Liver (tissue), 9 donors: ENCODE measurements around the gene FBXO22. TPM values are rescaled to one million over a fixed set of nuclear protein-coding genes. Genes with fewer than 3 reads are reported as not detected.

ENCODE experiments used
- DNase-seq: peaks from one replicate; pipeline ENCODE4 v3.0.0-alpha.2; 2017; ENCODE audit warnings: low spot score
- H3K27ac ChIP-seq, 2 donors: one replicate each; pipeline ENCODE4 v1.7.0; 2013; ENCODE audit warnings: inconsistent platforms in 2 of 2, low read length in 2 of 2, control low read depth in 1 of 2, low read depth in 1 of 2, mild to moderate bottlenecking in 1 of 2
- H3K27me3 ChIP-seq, 4 donors: one replicate each; pipeline versions ENCODE4 v1.6.1 to v1.7.0; 2013; ENCODE audit warnings: low read length in 3 of 4, inconsistent platforms in 1 of 4, mild to moderate bottlenecking in 1 of 4, moderate library complexity in 1 of 4; ENCODE audit not compliant: control insufficient read depth in 4 of 4, insufficient read depth in 4 of 4
- H3K36me3 ChIP-seq, 4 donors: one replicate each; pipeline versions ENCODE4 v1.6.1 to v1.7.0; 2013; ENCODE audit warnings: low read length in 3 of 4, mild to moderate bottlenecking in 3 of 4, low read depth in 1 of 4, moderate library complexity in 1 of 4; ENCODE audit not compliant: control insufficient read depth in 4 of 4, insufficient read depth in 3 of 4
- H3K4me1 ChIP-seq, 4 donors: one replicate each; pipeline versions ENCODE4 v1.6.1 to v1.7.0; 2013; ENCODE audit warnings: low read length in 3 of 4, mild to moderate bottlenecking in 3 of 4, moderate library complexity in 1 of 4; ENCODE audit not compliant: control insufficient read depth in 4 of 4, insufficient read depth in 4 of 4
- H3K4me3 ChIP-seq, 3 donors: one replicate each; pipeline versions ENCODE4 v1.6.1 to v1.7.0; 2013; ENCODE audit warnings: low read length in 3 of 3, control low read depth in 1 of 3, low read depth in 1 of 3, mild to moderate bottlenecking in 1 of 3
- H3K9ac ChIP-seq, 2 donors: one replicate each; pipeline ENCODE4 v1.7.0; 2013; ENCODE audit warnings: low read length in 2 of 2, mild to moderate bottlenecking in 2 of 2, moderate library complexity in 2 of 2, control low read depth in 1 of 2, low read depth in 1 of 2
- H3K9me3 ChIP-seq, 4 donors: one replicate each; pipeline versions ENCODE4 v1.6.1 to v1.7.0; 2013; ENCODE audit warnings: low read length in 3 of 4; ENCODE audit not compliant: control insufficient read depth in 4 of 4
- ATF3 ChIP-seq: IDR thresholded peaks from 2 replicates; pipeline ENCODE4 v1.6.1; 2016; ENCODE audit warnings: antibody characterized with exemption
- EGR1 ChIP-seq, 2 donors: IDR thresholded peaks; 2 replicates each; pipeline ENCODE4 v1.6.1; 2016 to 2018; ENCODE audit warnings: antibody characterized with exemption in 2 of 2, low read depth in 2 of 2
- FOXA1 ChIP-seq: IDR thresholded peaks from 2 replicates; pipeline ENCODE4 v1.6.1; 2016; ENCODE audit warnings: antibody characterized with exemption
- FOXA2 ChIP-seq: IDR thresholded peaks from 2 replicates; pipeline ENCODE4 v1.6.1; 2016; ENCODE audit warnings: antibody characterized with exemption
- HNF4A ChIP-seq, 2 donors: conservative IDR thresholded peaks; 2 replicates each; pipeline ENCODE4 v1.6.1; 2016; ENCODE audit warnings: antibody characterized with exemption in 2 of 2, mild to moderate bottlenecking in 2 of 2
- HNF4G ChIP-seq: IDR thresholded peaks from 2 replicates; pipeline ENCODE4 v1.6.1; 2016; ENCODE audit warnings: antibody characterized with exemption
- JUND ChIP-seq, 2 donors: IDR thresholded peaks; 2 replicates each; pipeline ENCODE4 v1.6.1; 2016; ENCODE audit warnings: antibody characterized with exemption in 2 of 2
- NR2F2 ChIP-seq: IDR thresholded peaks from 2 replicates; pipeline ENCODE4 v1.6.1; 2016; ENCODE audit warnings: antibody characterized with exemption
- RAD21 ChIP-seq, 2 donors: IDR thresholded peaks; 2 replicates each; pipeline ENCODE4 v1.6.1; 2016; ENCODE audit warnings: antibody characterized with exemption in 2 of 2, mild to moderate bottlenecking in 2 of 2
- RXRA ChIP-seq, 2 donors: IDR thresholded peaks; 2 replicates each; pipeline ENCODE4 v1.6.1; 2017 to 2018; ENCODE audit warnings: antibody characterized with exemption in 2 of 2, mild to moderate bottlenecking in 1 of 2
- SP1 ChIP-seq: IDR thresholded peaks from 2 replicates; pipeline ENCODE4 v1.6.1; 2018; ENCODE audit warnings: antibody characterized with exemption, mild to moderate bottlenecking
- TAF1 ChIP-seq: conservative IDR thresholded peaks from 2 replicates; pipeline ENCODE4 v1.6.1; 2016; ENCODE audit warnings: antibody characterized with exemption, mild to moderate bottlenecking
- YY1 ChIP-seq: IDR thresholded peaks from 2 replicates; pipeline ENCODE4 v1.6.1; 2016; ENCODE audit warnings: antibody characterized with exemption, mild to moderate bottlenecking
- WGBS: extraction: QIAGEN DNeasy Blood & Tissue Kit; methylation state at CpG from one replicate; pipeline ENCODE4 v1.1.7; 2013; 5-methylcytosine and 5-hydroxymethylcytosine counted together
- polyA plus RNA-seq, 2 donors: library from polyadenylated mRNA; stranded (reverse) in 1 of 2; unstranded in 1 of 2; fragments of 200-250 nt in 1 of 2; fragments of >200 nt in 1 of 2; fragmentation: Nextera tagmentation in 1 of 2; extraction: Ambion mirVana in 1 of 2; gene quantifications; one replicate each; pipeline versions ENCODE4 v1.2.1 to v1.2.3, GENCODE V29; 2013 to 2015
- total RNA-seq, 2 donors: library from RNA; depleted of rRNA; stranded (reverse); fragments of >200 nt; gene quantifications; one replicate each; pipeline ENCODE4 v1.2.3, GENCODE V29; 2014
- TF ChIP-seq, protein P1 (sequence below): IDR thresholded peaks from 2 replicates; pipeline ENCODE4 v1.6.1; 2016; ENCODE audit warnings: antibody characterized with exemption
- TF ChIP-seq, protein P2 (sequence below): fragments of 150-350 bp; IDR thresholded peaks from 2 replicates; pipeline ENCODE4 v1.5.1; 2017; ENCODE audit warnings: improper control_type of control experiment, low read depth, low read length; ENCODE audit not compliant: missing input control
- TF ChIP-seq, protein P3 (sequence below): IDR thresholded peaks from 2 replicates; pipeline ENCODE4 v1.6.1; 2016; ENCODE audit warnings: antibody characterized with exemption
- donor health status: healthy.
- donor health status: healthy.
- donor health status: healthy.
- donor health status: healthy.
- donor health status: healthy.

The FBXO22 gene
- total and polyA plus RNA-seq, 4 donors = 16.8 to 40.8 (median 31.8) TPM

DNA sequence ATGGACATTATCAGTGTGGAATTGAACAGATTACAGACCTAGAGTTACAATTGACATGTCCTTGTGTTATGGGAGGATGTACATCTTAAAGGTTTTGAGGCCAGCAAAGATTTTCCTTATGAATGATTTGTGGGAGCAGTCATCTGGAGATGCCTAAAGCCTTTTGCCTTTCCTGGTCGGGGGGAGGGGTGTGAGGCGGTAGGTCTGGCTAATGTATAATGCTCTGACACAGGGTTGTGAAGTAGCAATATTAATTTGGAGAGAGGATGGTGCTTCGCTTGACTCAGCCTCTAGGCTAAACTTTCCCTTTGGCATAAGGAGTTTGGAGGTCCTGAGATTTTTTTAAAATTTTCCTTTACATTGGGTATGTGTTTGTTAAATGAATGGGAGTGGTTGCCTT is 23.3 kb downstream of the FBXO22 start:
- no peak overlapping the region for H3K4me3 ChIP-seq
- H3K9ac ChIP-seq = no peak overlapping the region
- WGBS = 94% methylated on average over 3 of the region's 3 CpGs
- H3K27me3 ChIP-seq = no peaks in the 10 kb centered on the region
- H3K27ac ChIP-seq = no peak overlapping the region
- TF ChIP-seq ATF3 (no peak), TAF1 (no peak), JUND (IDR thresholded peaks at IDR 0.05) (no peak), SP1 (no peak), HNF4G (no peak), RXRA (IDR thresholded peaks at IDR 0.05) (no peak), EGR1 (IDR thresholded peaks at IDR 0.05; ENCODE audit: low read depth in 2 of 2) (no peak), YY1 (no peak), NR2F2 (no peak)
- TF ChIP-seq, protein P1, sequence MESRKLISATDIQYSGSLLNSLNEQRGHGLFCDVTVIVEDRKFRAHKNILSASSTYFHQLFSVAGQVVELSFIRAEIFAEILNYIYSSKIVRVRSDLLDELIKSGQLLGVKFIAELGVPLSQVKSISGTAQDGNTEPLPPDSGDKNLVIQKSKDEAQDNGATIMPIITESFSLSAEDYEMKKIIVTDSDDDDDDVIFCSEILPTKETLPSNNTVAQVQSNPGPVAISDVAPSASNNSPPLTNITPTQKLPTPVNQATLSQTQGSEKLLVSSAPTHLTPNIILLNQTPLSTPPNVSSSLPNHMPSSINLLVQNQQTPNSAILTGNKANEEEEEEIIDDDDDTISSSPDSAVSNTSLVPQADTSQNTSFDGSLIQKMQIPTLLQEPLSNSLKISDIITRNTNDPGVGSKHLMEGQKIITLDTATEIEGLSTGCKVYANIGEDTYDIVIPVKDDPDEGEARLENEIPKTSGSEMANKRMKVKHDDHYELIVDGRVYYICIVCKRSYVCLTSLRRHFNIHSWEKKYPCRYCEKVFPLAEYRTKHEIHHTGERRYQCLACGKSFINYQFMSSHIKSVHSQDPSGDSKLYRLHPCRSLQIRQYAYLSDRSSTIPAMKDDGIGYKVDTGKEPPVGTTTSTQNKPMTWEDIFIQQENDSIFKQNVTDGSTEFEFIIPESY = no peak
- TF ChIP-seq, protein P2, sequence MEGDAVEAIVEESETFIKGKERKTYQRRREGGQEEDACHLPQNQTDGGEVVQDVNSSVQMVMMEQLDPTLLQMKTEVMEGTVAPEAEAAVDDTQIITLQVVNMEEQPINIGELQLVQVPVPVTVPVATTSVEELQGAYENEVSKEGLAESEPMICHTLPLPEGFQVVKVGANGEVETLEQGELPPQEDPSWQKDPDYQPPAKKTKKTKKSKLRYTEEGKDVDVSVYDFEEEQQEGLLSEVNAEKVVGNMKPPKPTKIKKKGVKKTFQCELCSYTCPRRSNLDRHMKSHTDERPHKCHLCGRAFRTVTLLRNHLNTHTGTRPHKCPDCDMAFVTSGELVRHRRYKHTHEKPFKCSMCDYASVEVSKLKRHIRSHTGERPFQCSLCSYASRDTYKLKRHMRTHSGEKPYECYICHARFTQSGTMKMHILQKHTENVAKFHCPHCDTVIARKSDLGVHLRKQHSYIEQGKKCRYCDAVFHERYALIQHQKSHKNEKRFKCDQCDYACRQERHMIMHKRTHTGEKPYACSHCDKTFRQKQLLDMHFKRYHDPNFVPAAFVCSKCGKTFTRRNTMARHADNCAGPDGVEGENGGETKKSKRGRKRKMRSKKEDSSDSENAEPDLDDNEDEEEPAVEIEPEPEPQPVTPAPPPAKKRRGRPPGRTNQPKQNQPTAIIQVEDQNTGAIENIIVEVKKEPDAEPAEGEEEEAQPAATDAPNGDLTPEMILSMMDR = no peak
- TF ChIP-seq, protein P3, sequence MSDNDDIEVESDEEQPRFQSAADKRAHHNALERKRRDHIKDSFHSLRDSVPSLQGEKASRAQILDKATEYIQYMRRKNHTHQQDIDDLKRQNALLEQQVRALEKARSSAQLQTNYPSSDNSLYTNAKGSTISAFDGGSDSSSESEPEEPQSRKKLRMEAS = no peak
- H3K36me3 ChIP-seq = peaks cover 0 to 14% (median 8%) of the 10 kb centered on the region in 4 donors
- no peak for DNase-seq
- no peaks in the 10 kb centered on the region for H3K9me3 ChIP-seq
- peaks cover 0 to 9% (median 6%) of the 10 kb centered on the region in 4 donors for H3K4me1 ChIP-seq

DNA sequence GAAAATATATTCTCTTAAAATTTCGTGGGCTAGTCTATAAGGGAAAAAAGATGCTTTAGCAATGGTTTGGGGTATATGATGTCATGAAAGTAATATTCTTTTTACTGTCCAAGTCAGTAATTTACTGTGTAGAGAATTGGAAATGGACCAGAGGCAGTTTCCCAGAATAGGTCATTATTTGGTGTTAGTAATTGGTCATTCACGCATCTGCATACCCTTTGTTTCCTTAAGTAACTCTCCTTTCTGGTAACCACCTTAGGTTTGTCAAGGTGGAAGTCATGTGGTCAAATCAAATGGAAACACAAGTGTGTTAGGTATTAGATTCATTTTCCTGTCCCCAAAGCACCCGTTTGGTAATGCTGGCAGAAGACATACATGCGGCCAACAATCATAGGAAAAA is 23.9 kb downstream of the FBXO22 start:
- WGBS = 97% methylated on average over 4 of the region's 4 CpGs
- H3K4me1 ChIP-seq = peaks cover 0 to 3% (median 2%) of the 10 kb centered on the region in 4 donors
- DNase-seq = no peak
- H3K4me3 ChIP-seq = no peak overlapping the region
- no peaks in the 10 kb centered on the region for H3K9me3 ChIP-seq
- peaks cover 0 to 18% (median 10%) of the 10 kb centered on the region in 4 donors for H3K36me3 ChIP-seq
- no peak for TF ChIP-seq SP1
- TF ChIP-seq TAF1 = no peak
- TF ChIP-seq FOXA1 = no peak
- TF ChIP-seq FOXA2 = no peak
- no peak for TF ChIP-seq HNF4G
- TF ChIP-seq, protein P2 = no peak
- TF ChIP-seq, protein P3 = no peak
- TF ChIP-seq RAD21 (IDR thresholded peaks at IDR 0.05) = no peak
- TF ChIP-seq, protein P1 = no peak
- no peak for TF ChIP-seq ATF3
- no peak for TF ChIP-seq RXRA (IDR thresholded peaks at IDR 0.05)
- TF ChIP-seq HNF4A (conservative IDR thresholded peaks at IDR 0.05) = no peak
- TF ChIP-seq JUND (IDR thresholded peaks at IDR 0.05) = no peak
- no peaks in the 10 kb centered on the region for H3K27me3 ChIP-seq
- no peak overlapping the region for H3K27ac ChIP-seq
- no peak overlapping the region for H3K9ac ChIP-seq
